ENCODE data around the gene A3GALT2.

Gene A3GALT2

DNA sequence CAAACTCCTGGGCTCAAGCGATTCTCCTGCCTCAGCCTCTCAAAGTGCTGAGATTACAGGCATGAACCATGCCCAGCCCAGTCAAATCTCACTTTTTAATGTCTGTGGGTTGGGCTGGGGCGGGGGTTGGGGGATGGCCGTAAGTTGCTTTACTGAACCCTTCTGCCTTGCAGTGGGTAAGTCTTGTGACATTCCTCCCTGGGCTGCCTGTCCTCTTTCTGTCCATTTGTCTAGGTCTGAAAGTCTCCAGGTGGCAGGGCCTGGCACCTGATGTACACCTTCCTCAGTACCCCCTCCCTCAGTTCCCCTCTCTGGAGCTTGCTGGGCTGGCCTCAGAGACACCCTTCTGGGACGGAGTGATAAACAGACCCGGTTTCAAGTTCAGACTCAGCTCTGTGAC is 51.3 kb downstream of the A3GALT2 start:
- no peak for FAIRE-seq

DNA sequence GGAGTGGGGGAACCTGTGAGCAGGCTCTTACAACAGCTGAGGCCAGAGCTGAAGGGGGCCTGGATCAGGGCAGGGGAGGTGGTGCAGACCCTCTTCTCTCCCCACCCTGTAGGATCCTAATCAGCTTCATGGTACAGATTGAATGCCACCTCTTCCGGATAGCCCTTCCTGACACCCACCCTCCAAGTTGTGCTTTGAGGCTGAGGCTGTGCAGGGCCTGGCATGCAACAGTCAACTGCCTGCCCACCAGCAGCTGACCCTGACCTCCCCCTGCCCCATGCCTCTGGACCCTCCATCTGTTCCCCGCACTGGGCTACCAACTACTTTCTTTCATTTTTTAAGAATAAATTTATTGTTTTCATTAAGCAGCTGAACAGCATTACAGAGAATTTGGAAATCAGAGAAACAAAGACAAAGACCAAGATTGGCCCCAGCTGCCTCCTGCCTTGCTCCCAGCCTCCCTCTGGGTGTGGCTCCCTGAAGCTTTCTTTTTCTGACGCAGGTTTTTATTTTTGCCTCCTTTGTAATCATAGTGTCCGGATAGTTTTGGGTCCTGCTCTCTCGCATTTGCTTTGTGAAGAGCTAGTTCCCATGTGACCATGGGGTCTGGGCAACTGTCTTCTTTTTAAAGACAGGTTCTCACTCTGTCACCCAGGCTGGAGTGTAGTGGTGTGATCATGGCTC is 51.8 kb downstream of the A3GALT2 start:
- no peak for FAIRE-seq

DNA sequence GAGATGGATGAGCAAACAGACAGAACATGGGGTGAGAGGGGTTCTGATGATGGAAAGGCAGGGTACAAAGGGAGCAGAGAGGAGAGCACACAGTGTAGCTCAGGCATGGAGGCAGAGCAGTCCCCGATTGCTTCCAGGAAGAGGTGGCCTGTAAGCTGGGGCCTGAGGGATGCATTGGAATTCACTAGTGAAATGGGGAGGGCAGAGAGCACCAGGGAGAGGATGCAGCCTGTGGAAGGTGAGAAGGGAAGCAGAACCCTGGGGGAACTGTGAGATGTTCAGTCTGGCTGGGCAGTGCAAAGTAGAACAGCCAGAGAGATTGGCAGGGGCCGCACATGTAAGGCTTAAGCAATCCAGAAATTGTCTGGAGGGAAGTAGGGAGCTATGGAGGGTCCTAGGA is 52.4 kb downstream of the A3GALT2 start:
- no peak for FAIRE-seq

DNA sequence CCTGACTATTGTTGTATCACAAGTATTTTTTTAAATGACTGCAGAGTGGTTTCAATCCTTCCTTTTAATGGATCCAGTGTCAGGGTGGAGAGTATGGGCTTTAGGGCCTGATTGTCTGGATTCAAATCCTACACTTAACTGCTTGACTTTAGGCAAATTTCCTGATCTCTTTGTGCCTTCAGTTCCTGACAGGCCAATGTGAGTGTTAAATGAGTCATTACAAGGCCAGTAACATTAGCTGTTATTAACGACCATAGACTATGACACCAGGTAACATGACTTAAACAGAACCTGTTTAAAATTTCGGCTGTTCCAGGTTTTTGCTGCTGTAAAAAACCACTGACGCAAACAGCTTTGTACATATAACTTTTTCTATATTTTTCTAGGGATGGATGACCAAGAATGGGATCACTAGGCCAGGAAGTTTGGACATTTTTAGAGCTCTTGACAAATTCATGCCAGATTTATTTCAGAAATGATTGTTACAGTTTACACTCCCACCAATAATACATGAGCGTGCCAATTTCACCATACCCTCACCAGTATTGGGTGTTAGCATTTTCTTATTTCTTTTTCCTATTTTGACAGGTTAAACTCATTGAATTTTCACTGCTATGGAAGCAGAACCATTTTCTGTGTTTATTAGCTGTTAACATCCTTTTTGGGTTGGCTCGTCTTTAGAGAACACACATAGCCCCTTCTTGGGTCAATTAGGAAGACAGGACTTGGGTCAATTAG is 53.3 kb downstream of the A3GALT2 start:
- no peak for FAIRE-seq

DNA sequence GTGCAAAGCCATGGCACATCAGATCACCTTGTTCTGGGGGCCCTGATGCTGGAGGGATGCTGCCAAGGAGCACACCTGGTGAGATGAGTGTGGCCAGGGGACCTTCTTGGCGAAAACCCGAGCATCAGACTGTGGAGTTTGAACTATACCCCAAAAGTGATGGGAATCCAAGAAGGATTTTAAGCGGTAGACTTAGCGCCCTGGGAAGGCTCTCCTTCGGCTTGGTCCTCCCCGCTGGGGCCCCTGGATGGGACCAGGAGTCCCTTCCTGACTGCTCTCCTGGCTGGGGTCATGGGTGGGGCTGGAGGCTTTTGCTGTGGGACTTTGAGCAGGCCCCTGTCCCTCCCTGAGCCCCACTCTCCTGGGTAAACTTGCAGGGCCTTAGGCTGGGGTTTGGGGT is 54.1 kb downstream of the A3GALT2 start:
- no peak for FAIRE-seq

DNA sequence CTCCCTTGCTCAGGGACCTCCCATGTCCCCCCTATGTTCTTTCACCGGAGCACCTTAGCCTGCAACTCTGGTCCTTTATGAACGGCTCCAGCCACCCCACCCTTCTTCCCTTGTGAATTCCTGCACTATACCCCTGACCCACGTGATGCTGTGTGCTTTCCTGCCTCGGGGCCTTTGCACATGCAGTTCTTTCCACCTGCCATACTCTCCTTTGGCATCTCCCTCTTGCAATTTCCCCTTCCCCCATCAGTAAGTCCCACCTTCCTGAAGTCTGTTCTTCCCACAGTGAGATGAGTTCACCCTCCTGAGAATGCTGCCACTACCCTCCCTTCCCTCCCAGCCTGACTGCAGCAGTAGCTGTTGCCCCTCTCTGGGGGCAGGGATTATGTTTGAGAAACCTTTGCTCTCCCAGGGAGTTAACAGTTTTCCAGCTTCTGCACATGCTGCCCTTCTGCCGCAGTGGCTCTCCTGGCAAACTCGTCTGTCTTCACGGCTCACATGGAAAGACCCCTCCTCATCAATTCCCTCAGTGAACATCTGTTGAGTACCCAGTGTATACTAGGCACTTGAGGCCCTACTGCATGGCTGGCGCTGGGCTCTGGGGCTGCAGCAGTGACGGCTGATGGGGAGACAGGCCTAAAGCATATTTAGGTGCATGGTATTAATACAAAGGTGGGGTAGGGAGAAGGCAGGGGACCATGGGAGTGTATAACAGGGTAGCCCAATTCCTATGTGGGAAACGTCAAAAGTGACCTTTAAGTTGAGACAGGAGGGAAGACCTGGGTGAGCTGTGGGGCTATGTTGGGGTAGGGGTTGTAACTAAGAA is 54.9 kb downstream of the A3GALT2 start:
- FAIRE-seq: no peak

DNA sequence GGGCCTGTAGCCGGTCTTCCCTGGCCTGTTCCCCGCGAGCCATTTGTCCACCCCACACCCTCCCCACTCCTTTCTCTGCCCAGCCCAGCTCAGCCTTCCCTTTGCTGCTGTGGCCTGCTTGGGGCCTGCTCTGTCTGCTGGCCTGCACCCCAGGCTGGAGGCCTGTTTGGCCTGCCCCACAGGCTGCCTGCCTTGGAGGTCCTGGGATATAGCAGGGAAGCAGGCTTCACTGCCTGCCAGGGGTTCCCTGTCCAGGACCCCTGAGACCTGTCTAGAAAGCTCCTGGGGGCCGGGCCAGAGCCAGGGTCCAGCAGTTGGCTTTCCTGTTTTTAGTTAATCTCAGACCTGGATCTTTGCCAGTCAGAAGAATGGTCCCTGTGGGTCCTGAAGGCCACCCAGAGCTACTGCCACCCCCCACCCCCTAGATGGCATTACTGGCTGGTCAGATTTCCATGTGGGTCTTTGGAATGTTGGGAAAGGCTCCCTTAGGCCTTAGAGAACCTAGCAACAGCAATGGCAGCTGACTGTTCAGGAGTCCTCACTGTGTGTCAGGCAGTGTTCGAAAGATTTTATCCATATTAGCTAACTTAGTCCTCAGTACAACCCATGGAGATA is 56.9 kb downstream of the A3GALT2 start:
- no peak for FAIRE-seq

DNA sequence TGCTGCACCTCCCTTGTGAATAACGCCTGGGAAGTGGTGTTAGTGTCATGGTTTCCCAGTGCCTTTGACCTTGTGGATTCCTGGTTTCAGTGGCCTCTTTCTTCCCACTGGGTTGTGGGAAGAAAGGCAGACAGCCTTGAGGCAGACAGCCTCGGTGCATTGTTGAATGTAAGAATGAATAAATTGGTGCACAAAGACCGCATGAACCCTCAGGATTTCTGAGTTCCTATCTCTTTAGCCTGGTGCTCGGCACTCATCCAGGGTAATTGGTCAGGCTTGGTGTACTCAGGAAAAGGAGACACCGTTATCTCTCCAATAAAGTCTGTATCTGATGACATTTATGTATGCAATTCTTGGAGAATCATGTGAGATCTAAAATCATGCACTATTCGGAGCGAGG is 59.6 kb downstream of the A3GALT2 start:
- FAIRE-seq: no peak

DNA sequence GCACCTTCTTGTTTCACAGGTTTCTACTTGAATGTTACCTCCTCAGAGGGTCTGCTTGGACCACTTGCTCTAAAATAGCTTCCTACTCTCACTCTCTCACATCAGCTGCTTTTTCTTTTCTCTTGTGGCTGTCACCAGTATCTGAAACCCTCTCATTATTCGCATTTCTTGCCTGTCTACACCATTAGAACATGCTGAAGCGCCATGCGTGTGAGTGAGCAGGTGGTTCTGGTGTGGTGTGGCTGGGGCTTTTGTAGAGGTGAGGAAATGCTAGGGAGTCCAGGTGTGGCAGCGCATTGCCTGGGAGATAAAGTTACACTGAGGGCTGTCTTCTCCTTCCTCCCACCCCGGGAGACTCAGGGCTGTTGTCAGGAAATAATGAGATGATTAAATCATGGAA is 60.5 kb downstream of the A3GALT2 start:
- FAIRE-seq: no peak

DNA sequence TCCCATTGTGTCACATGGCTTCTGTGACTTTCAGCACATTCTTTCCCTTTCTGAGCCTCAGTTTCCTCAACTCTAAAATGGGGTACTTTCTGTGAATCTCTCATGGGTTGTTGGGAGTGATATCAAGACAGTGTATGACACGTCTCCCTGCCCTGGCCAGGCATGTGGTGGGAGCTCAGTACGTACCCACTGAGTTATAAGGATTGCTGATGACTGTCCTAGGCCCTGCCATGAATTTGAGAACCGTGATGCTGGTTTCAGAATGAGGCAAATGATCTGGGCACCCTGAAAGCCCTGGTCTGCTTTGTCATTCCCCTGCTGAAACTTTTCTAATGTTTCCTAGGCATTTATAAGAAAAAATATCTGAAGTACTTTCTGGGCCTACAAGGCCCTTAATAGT is 61.0 kb downstream of the A3GALT2 start:
- FAIRE-seq: no peak

DNA sequence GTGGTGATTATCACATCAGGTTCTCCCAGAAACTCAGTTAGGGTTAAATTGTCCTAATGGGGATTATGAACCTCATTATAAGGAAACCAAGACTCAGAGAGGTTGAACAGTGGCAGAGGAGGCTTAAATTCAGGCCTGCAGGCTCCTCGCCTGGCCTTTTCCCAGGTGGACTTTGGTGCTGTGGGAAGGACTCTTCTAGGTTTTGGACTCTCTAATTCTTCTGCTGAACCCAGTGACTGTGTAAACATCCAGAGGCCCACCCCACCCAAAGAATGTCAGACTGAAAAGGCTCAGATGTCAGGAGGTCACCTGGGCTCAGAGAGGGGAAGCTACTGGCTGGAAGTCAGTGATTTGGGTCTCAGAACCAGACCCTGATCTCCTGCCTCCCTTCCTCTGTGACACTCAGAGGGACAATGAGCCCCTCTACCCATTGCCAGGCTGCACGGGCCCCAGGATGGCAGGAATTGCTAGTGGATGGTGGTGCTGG is 62.1 kb downstream of the A3GALT2 start:
- no peak for FAIRE-seq

DNA sequence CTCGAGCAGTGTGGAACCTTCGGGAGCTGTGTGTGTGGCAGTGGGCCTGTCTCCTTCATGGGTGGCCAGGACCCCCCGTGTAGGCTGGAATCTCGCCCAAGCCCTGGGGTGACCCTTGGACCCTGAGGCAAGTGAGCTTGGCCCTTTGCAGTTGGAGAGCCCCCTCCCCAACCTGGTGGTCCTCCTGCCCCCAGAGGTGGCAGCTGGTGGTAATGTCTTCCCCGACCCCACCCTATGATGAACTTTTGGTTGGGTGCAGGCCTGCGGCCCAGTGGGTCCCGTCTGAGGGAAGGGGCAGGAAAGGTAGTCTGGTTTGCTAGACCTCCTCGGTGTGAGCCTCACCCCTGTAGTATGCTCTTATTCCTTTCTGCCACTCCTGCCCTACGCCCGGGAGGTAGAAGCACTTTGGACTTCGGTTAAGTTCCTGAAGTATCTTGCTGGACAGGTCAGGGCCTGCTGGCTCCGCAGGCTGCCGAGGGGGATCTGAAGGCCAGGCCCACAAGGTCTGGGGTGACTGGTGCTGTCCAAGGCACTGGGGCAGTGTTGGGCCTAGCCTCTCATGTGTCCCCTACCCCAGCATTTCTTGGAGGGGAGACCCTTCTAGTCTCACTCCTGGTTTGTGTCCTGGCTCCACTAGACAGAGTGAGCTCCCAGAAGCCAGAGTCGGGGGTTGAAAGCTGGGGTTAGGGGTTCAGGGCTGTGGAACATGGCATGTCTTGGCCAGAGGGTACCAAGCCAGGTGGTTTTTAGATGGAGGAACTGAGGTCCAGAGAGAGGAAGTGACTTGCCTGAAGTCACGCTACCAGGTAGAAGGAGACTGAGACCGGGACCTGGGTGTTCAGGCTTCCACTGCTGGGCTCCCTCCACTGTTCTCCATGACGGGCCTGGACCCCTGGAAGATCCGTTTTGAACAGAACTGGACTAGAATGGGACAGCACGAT is 62.9 kb downstream of the A3GALT2 start:
- no peak for FAIRE-seq

DNA sequence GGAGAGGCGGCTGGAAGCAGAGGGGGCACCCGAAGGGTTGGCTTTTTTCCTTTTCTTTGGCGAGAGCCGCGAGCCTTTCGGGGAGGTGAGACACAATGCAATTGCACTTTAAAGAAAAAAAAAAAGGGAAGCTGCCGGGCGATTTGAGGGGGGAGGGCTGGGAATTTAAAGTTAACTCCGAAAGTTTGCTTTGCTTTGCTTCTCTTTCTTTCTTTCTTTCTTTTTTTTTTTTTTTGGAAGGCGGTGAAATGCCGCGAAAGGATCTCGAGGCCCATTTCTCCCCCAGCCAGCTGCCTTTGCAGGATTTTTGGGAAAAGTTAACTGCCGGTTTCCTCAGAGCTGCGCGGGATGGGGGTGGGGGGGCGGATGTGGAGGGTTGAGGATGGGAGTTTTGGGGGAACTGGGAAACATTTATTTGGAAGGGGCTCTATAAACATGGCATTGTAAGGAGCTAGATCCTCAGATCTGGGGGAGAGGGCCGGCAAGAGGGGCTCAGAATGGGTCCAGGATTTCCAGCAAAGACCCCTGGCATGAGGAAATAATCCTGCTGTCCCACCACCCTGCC is 63.6 kb downstream of the A3GALT2 start:
- no peak for FAIRE-seq
